IMR-90 (cell line): ENCODE measurements around the gene SLC39A6. TPM values are rescaled to one million over a fixed set of nuclear protein-coding genes. Genes with fewer than 3 reads are reported as not detected.

Experiments used
- ATAC-seq: fragments of 200-7000 bp; cut with Tn5 transposase; 2 replicates; pipeline ENCODE4 v1.9.1; 2020; ENCODE audit warnings: low read depth, mild to moderate bottlenecking, moderate library complexity
- BruUV-seq: library from RNA; stranded (reverse); fragments of 400-500 nt; replicated peaks from 2 replicates; lab custom pipeline; 2021; lab: Mats Ljungman, UMichigan
- CTCF ChIA-PET: fragments of 300-600 bp; formaldehyde crosslinking; extraction: SDS; loops from one replicate; lab custom pipeline; 2021; ENCODE audit warnings: antibody characterized with exemption; lab: Yijun Ruan, JAX
- POLR2A ChIA-PET: fragments of 300-600 bp; sonication (Branson Sonifier 250); formaldehyde crosslinking; loops from one replicate; lab custom pipeline; 2022; ENCODE audit warnings: antibody characterized with exemption; ENCODE audit not compliant: unreplicated experiment; lab: Charles Lee
- DNase-seq: peaks from one replicate; pipeline ENCODE4 v3.0.0; 2013
- H2AFZ ChIP-seq: replicated peaks from 2 replicates; pipeline ENCODE3; 2013; ENCODE audit warnings: low read length, mild to moderate bottlenecking; ENCODE audit not compliant: poor library complexity
- H2AK5ac ChIP-seq: 2 replicates; pipeline ENCODE4 v1.6.1; 2013; ENCODE audit warnings: low read depth, low read length, inconsistent platforms
- H2AK9ac ChIP-seq: replicated peaks from 2 replicates; pipeline ENCODE3; 2013; ENCODE audit warnings: mild to moderate bottlenecking, low read depth, low read length, moderate library complexity; ENCODE audit not compliant: poor library complexity
- H2BK120ac ChIP-seq: 2 replicates; pipeline ENCODE4 v1.6.1; 2013; ENCODE audit warnings: low read depth, low read length, inconsistent platforms
- H2BK15ac ChIP-seq: 3 replicates; pipeline ENCODE4 v1.6.1; 2013; ENCODE audit warnings: low read depth, low read length, inconsistent platforms
- H2BK20ac ChIP-seq: 2 replicates; pipeline ENCODE4 v1.6.1; 2013; ENCODE audit warnings: low read depth, mild to moderate bottlenecking, inconsistent platforms, low read length, moderate library complexity
- H2BK5ac ChIP-seq: 2 replicates; pipeline ENCODE4 v1.6.1; 2013; ENCODE audit warnings: mild to moderate bottlenecking, low read depth, low read length, inconsistent platforms; ENCODE audit not compliant: poor library complexity, severe bottlenecking
- H3K14ac ChIP-seq: replicated peaks from 2 replicates; pipeline ENCODE4 v1.6.1; 2013; ENCODE audit warnings: low read depth, low read length, inconsistent platforms
- H3K18ac ChIP-seq: 2 replicates; pipeline ENCODE4 v1.6.1; 2013; ENCODE audit warnings: low read depth, low read length, control low read depth
- H3K23ac ChIP-seq: 2 replicates; pipeline ENCODE4 v1.6.1; 2013; ENCODE audit warnings: low read depth, low read length, inconsistent platforms
- H3K27ac ChIP-seq: 2 replicates; pipeline ENCODE4 v1.5.1; 2013; ENCODE audit warnings: mild to moderate bottlenecking, control low read depth, low read length; ENCODE audit not compliant: insufficient read depth
- H3K27me3 ChIP-seq: 2 replicates; pipeline ENCODE4 v1.6.1; 2013; ENCODE audit warnings: low read length; ENCODE audit not compliant: control insufficient read depth, insufficient read depth
- H3K36me3 ChIP-seq: 2 replicates; pipeline ENCODE4 v1.6.1; 2013; ENCODE audit warnings: low read length, mixed read lengths; ENCODE audit not compliant: control insufficient read depth, insufficient read depth
- H3K4ac ChIP-seq: 2 replicates; pipeline ENCODE4 v1.6.1; 2013; ENCODE audit warnings: low read depth, low read length, inconsistent platforms
- H3K4me1 ChIP-seq: 2 replicates; pipeline ENCODE4 v1.6.1; 2013; ENCODE audit warnings: low read length, mixed read lengths; ENCODE audit not compliant: control insufficient read depth, insufficient read depth
- H3K4me2 ChIP-seq: 2 replicates; pipeline ENCODE4 v1.6.1; 2013; ENCODE audit warnings: low read depth, mild to moderate bottlenecking, control low read depth, low read length, moderate library complexity
- H3K4me3 ChIP-seq: 2 replicates; pipeline ENCODE4 v1.5.1; 2013; ENCODE audit warnings: low read depth, mild to moderate bottlenecking, control low read depth, low read length, moderate library complexity; ENCODE audit not compliant: insufficient read depth
- H3K56ac ChIP-seq: 2 replicates; pipeline ENCODE4 v1.6.1; 2013; ENCODE audit warnings: low read length, inconsistent platforms; ENCODE audit not compliant: insufficient read depth; ENCODE audit errors: extremely low read depth
- H3K79me1 ChIP-seq, 2 experiments: 2 replicates each; pipeline ENCODE4 v1.6.1; 2013; ENCODE audit warnings: low read length in 2 of 2, inconsistent platforms in 1 of 2, low read depth in 1 of 2
- H3K9ac ChIP-seq: 2 replicates; pipeline ENCODE4 v1.6.1; 2013; ENCODE audit warnings: low read depth, low read length, control low read depth
- H3K9me1 ChIP-seq: 2 replicates; pipeline ENCODE4 v1.6.1; 2013; ENCODE audit warnings: low read length, inconsistent platforms; ENCODE audit not compliant: insufficient read depth
- H3K9me3 ChIP-seq: 2 replicates; pipeline ENCODE4 v1.6.1; 2013; ENCODE audit warnings: low read length; ENCODE audit not compliant: control insufficient read depth, insufficient read depth
- H4K20me1 ChIP-seq: 2 replicates; pipeline ENCODE4 v1.6.1; 2013; ENCODE audit warnings: low read length, inconsistent platforms; ENCODE audit not compliant: insufficient read depth
- H4K5ac ChIP-seq: 2 replicates; pipeline ENCODE4 v1.6.1; 2013; ENCODE audit warnings: mild to moderate bottlenecking, low read depth, low read length, control low read depth
- H4K8ac ChIP-seq, 2 experiments: 2 replicates each; pipeline ENCODE4 v1.6.1; 2013; ENCODE audit warnings: low read depth in 2 of 2, low read length in 2 of 2, control low read depth in 1 of 2, inconsistent platforms in 1 of 2
- H4K91ac ChIP-seq: 2 replicates; pipeline ENCODE4 v1.6.1; 2013; ENCODE audit warnings: low read depth, low read length, inconsistent platforms; ENCODE audit not compliant: insufficient read depth
- CEBPB ChIP-seq: IDR thresholded peaks from 2 replicates; pipeline ENCODE4 v1.6.1; 2012; ENCODE audit warnings: low read depth, low read length, improper control_type of control experiment
- CHD1 ChIP-seq: IDR thresholded peaks from 2 replicates; pipeline ENCODE4 v1.6.1; 2012; ENCODE audit warnings: low read depth, low read length, improper control_type of control experiment
- CTCF ChIP-seq: conservative IDR thresholded peaks from 2 replicates; pipeline ENCODE4 v1.5.1; 2012; ENCODE audit warnings: mild to moderate bottlenecking, low read depth, low read length, improper control_type of control experiment
- FOS ChIP-seq: fragments of 150-350 bp; IDR thresholded peaks from 2 replicates; pipeline ENCODE4 v1.6.1; 2016; ENCODE audit warnings: low read depth, low read length
- MAFK ChIP-seq: IDR thresholded peaks from 2 replicates; pipeline ENCODE4 v1.6.1; 2012; ENCODE audit warnings: low read depth, low read length, improper control_type of control experiment
- MAZ ChIP-seq: IDR thresholded peaks from 2 replicates; pipeline ENCODE4 v1.6.1; 2012; ENCODE audit warnings: low read depth, mild to moderate bottlenecking, low read length, improper control_type of control experiment, moderate library complexity, borderline replicate concordance
- NFE2L2 ChIP-seq: fragments of 150-350 bp; IDR thresholded peaks from 2 replicates; pipeline ENCODE4 v1.6.1; 2016; ENCODE audit warnings: low read depth, mild to moderate bottlenecking, low read length
- RAD21 ChIP-seq: IDR thresholded peaks from 2 replicates; pipeline ENCODE4 v1.6.1; 2012; ENCODE audit warnings: low read length, improper control_type of control experiment
- RCOR1 ChIP-seq: IDR thresholded peaks from 2 replicates; pipeline ENCODE4 v1.6.1; 2012; ENCODE audit warnings: mild to moderate bottlenecking, low read length, improper control_type of control experiment; ENCODE audit not compliant: insufficient replicate concordance
- RFX5 ChIP-seq: IDR thresholded peaks from 2 replicates; pipeline ENCODE4 v1.8.0; 2012; ENCODE audit warnings: low read depth, mild to moderate bottlenecking, low read length, moderate library complexity
- SMC3 ChIP-seq: fragments of 150-350 bp; IDR thresholded peaks from 2 replicates; pipeline ENCODE4 v1.6.1; 2016; ENCODE audit warnings: low read depth, mild to moderate bottlenecking, antibody characterized with exemption, low read length, moderate library complexity
- WGBS, 2 experiments: methylation state at CpG; one replicate each; pipeline versions ENCODE4 v1.1.5 to v1.1.7; 2013; ENCODE audit warnings: missing lambda C conversion rate in 2 of 2; ENCODE audit not compliant: insufficient read length in 1 of 2; ENCODE audit errors: extremely low coverage in 2 of 2; 5-methylcytosine and 5-hydroxymethylcytosine counted together
- dilution Hi-C: fragments of 300-500 bp; cut with HindIII; formaldehyde crosslinking; loops from one replicate; pipeline ENCODE4 v1.14.3; 2018; ENCODE audit warnings: low sequenced_read_pairs; ENCODE audit not compliant: unreplicated experiment
- in situ Hi-C: fragments of 300-500 bp; cut with MboI; formaldehyde crosslinking; loops from 3 replicates; pipeline ENCODE4 v1.14.3; 2019; ENCODE audit warnings: low sequenced_read_pairs, inconsistent platforms, mixed read lengths
- intact Hi-C: fragments of 100-400 bp; cut with micrococcal nuclease; formaldehyde crosslinking; loops from 2 replicates; pipeline ENCODE4 v1.10.0; 2022
- polyA plus RNA-seq, 3 experiments: library from polyadenylated mRNA; depleted of rRNA; stranded (reverse); fragments of >200 nt; gene quantifications; 2 replicates each; pipeline ENCODE4 v1.2.3, GENCODE V29; 2012; ENCODE audit warnings: low replicate concordance in 1 of 3
- total RNA-seq: library from RNA; depleted of rRNA; stranded (reverse); fragments of >200 nt; gene quantifications from 2 replicates; pipeline ENCODE4 v1.2.3, GENCODE V29; 2012
- TF ChIP-seq, protein P1 (sequence below): fragments of 150-350 bp; IDR thresholded peaks from 2 replicates; pipeline ENCODE4 v1.6.1; 2016; ENCODE audit warnings: low read depth, mild to moderate bottlenecking, low read length, moderate library complexity, borderline replicate concordance

Gene SLC39A6
- total and polyA plus RNA-seq, 2 of the 4 experiments (the other 2 are of a cell fraction) = 48.7 to 91.9 TPM

- in situ Hi-C loops = no loop called here
- no peak overlapping the region; a peak in 2 of 4 replicates for H4K8ac ChIP-seq
- H2AFZ ChIP-seq = peak overlapping the region; percentile 99
- peak overlapping the region; percentile 96 for H3K4me2 ChIP-seq
- peak overlapping the region; percentile 32 for H3K4ac ChIP-seq
- H3K4me3 ChIP-seq = peak overlapping the region; percentile 89
- DNase-seq (peak; percentile 47), ATAC-seq (peak; percentile 12)
- H2BK120ac ChIP-seq = peak overlapping the region; percentile 29; the same call in 1 of the 2 replicates
- peaks cover 23 to 80% of the 10 kb centered on the region in 2 experiments for H3K79me1 ChIP-seq
- BruUV-seq = no TSS peak
- no peaks in the 10 kb centered on the region for H3K9me3 ChIP-seq
- WGBS, 2 experiments = no CpG with 5 or more reads among the region's 12 CpGs
- H3K9ac ChIP-seq = peak overlapping the region; percentile 70
- peak overlapping the region; percentile 34 for H3K18ac ChIP-seq
- H3K4me1 ChIP-seq = peaks cover 8% of the 10 kb centered on the region
- peak overlapping the region; percentile 82 for H3K27ac ChIP-seq
- no peak overlapping the region for H2BK15ac ChIP-seq
- H2AK9ac ChIP-seq = peak overlapping the region; percentile 75
- H3K56ac ChIP-seq = peak overlapping the region; percentile 35
- H3K27me3 ChIP-seq = no peaks in the 10 kb centered on the region
- ChIA-PET POLR2A (interaction anchor here (0.5 to 1.5 kb wide), 2 partner anchors 36 to 111 kb away, joined by 3 read pairs; no protein-coding TSS in a partner anchor), CTCF (interaction anchor here (0.6 to 0.8 kb wide), 2 partner anchors 21 to 136 kb away, joined by 4 read pairs; no protein-coding TSS in a partner anchor)
- H3K36me3 ChIP-seq = peaks cover 18% of the 10 kb centered on the region
- 0 out of 2 replicates have a peak overlapping the region, but pooled peaks have one; percentile 47 for H4K5ac ChIP-seq
- H2BK20ac ChIP-seq = no peak overlapping the region
- H2BK5ac ChIP-seq = peak overlapping the region; percentile 59
- peak overlapping the region; percentile 52 for H3K23ac ChIP-seq
- H3K14ac ChIP-seq = peak overlapping the region; percentile 38; the same call in 1 of the 2 replicates
- peak overlapping the region; percentile 27; the same call in 1 of the 2 replicates for H4K91ac ChIP-seq
- peaks cover 22% of the 10 kb centered on the region for H3K9me1 ChIP-seq
- dilution Hi-C loops = no loop called here
- TF ChIP-seq CHD1 (no peak), RAD21 (no peak), CEBPB (no peak), CTCF (no peak), FOS (no peak), MAZ (no peak), MAFK (no peak), RFX5 (no peak), NFE2L2 (no peak), RCOR1 (no peak), SMC3 (no peak)
- TF ChIP-seq, protein P1, sequence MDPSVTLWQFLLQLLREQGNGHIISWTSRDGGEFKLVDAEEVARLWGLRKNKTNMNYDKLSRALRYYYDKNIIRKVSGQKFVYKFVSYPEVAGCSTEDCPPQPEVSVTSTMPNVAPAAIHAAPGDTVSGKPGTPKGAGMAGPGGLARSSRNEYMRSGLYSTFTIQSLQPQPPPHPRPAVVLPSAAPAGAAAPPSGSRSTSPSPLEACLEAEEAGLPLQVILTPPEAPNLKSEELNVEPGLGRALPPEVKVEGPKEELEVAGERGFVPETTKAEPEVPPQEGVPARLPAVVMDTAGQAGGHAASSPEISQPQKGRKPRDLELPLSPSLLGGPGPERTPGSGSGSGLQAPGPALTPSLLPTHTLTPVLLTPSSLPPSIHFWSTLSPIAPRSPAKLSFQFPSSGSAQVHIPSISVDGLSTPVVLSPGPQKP = no peak
- intact Hi-C loops = loop anchor here (2.0 to 5.0 kb wide), 2 partner anchors 52 to 106 kb away; no protein-coding TSS in a partner anchor
- H4K20me1 ChIP-seq = peaks cover 48% of the 10 kb centered on the region
- H2AK5ac ChIP-seq = no peak overlapping the region
These were observed 640 bp downstream of the SLC39A6 start for GRCh38 chr18:36128530-36128870.
